ENCODE results near the gene MYO1B. TPM values are rescaled to one million over a fixed set of nuclear protein-coding genes. Genes with fewer than 3 reads are reported as not detected.

The MYO1B gene
- total RNA-seq, 1 donor from 2014 or later: 16.2 TPM

- no peaks in the 10 kb centered on the region for H3K27me3 ChIP-seq (ENCODE audit: low read depth)
- H3K4me1 ChIP-seq: peaks cover 34% of the 10 kb centered on the region
- H3K9me3 ChIP-seq (replicated peaks): peaks cover 7% of the 10 kb centered on the region
- no peak overlapping the region for H3K27ac ChIP-seq (replicated peaks)
- no peak overlapping the region for H3K4me3 ChIP-seq
- no peak for TF ChIP-seq CTCF (IDR thresholded peaks at IDR 0.05; ENCODE audit: borderline replicate concordance)
- no peak for DNase-seq
- no peaks in the 10 kb centered on the region for H3K36me3 ChIP-seq
- intact Hi-C loops (cut with micrococcal nuclease): loop anchor here (10.0 kb wide), 1 partner anchor 132 kb away; no protein-coding TSS in a partner anchor
These were observed 2.0 kb upstream of the MYO1B start for GRCh38 chr2:191243154-191243553.

GRCh38 chr2:191244350-191244749 is 854 bp upstream of the MYO1B start:
- no peaks in the 10 kb centered on the region for H3K36me3 ChIP-seq
- peaks cover 46% of the 10 kb centered on the region for H3K4me1 ChIP-seq
- TF ChIP-seq CTCF (IDR thresholded peaks at IDR 0.05; ENCODE audit: borderline replicate concordance): no peak
- no peaks in the 10 kb centered on the region for H3K27me3 ChIP-seq (ENCODE audit: low read depth)
- peaks cover 7% of the 10 kb centered on the region for H3K9me3 ChIP-seq (replicated peaks)
- DNase-seq: no peak
- peak overlapping the region; percentile 92 for H3K27ac ChIP-seq (replicated peaks)
- peak overlapping the region; percentile 92 for H3K4me3 ChIP-seq
- intact Hi-C loops (cut with micrococcal nuclease): loop anchor here (10.0 kb wide), 1 partner anchor 130 kb away; no protein-coding TSS in a partner anchor

GRCh38 chr2:191245869-191246531 is 796 bp downstream of the MYO1B start:
- Histone ChIP-seq H3K4me3 (peak overlapping the region; percentile 92), H3K36me3 (no peaks in the 10 kb centered on the region), H3K9me3 (replicated peaks) (peaks cover 7% of the 10 kb centered on the region), H3K27me3 (ENCODE audit: low read depth) (no peaks in the 10 kb centered on the region), H3K27ac (replicated peaks) (peak overlapping the region; percentile 92), H3K4me1 (peaks cover 62% of the 10 kb centered on the region)
- intact Hi-C loops (cut with micrococcal nuclease): loop anchor here (10.0 kb wide), 1 partner anchor 129 kb away; no protein-coding TSS in a partner anchor
- TF ChIP-seq CTCF (IDR thresholded peaks at IDR 0.05; ENCODE audit: borderline replicate concordance): no peak
- DNase-seq: peak; percentile 77

- Histone ChIP-seq H3K36me3 (no peaks in the 10 kb centered on the region), H3K4me3 (peak overlapping the region; percentile 92), H3K4me1 (peaks cover 65% of the 10 kb centered on the region), H3K27me3 (ENCODE audit: low read depth) (no peaks in the 10 kb centered on the region), H3K9me3 (replicated peaks) (peaks cover 7% of the 10 kb centered on the region), H3K27ac (replicated peaks) (peak overlapping the region; percentile 92)
- no peak for TF ChIP-seq CTCF (IDR thresholded peaks at IDR 0.05; ENCODE audit: borderline replicate concordance)
- DNase-seq: no peak
- intact Hi-C loops (cut with micrococcal nuclease): loop anchor here (10.0 kb wide), 1 partner anchor 128 kb away; no protein-coding TSS in a partner anchor
These were observed 1.7 kb downstream of the MYO1B start for GRCh38 chr2:191246820-191247380.

GRCh38 chr2:191247381-191248057 is 2.3 kb downstream of the MYO1B start:
- Histone ChIP-seq H3K9me3 (replicated peaks) (peaks cover 7% of the 10 kb centered on the region), H3K4me3 (peak overlapping the region; percentile 92), H3K36me3 (no peaks in the 10 kb centered on the region), H3K27ac (replicated peaks) (peak overlapping the region; percentile 92), H3K4me1 (peaks cover 69% of the 10 kb centered on the region), H3K27me3 (ENCODE audit: low read depth) (no peaks in the 10 kb centered on the region)
- DNase-seq: no peak
- TF ChIP-seq CTCF (IDR thresholded peaks at IDR 0.05; ENCODE audit: borderline replicate concordance): no peak
- intact Hi-C loops (cut with micrococcal nuclease): loop anchor here (10.0 kb wide), 1 partner anchor 127 kb away; no protein-coding TSS in a partner anchor
